Stomach (tissue), 4 donors: Measurements from ENCODE around the gene SGF29.
"Not testable (repeated sequence)": the region's sequence is repeated elsewhere in the genome, so short reads cannot be mapped to it uniquely, and the experiment has no call there.

ENCODE experiments used
- CTCF ChIP-seq, 7 experiments: fragments of 450-650 bp in 4 of 7; fragments of 200-600 bp in 3 of 7; sonication (generic) in 3 of 7; IDR thresholded peaks; one replicate each; pipeline ENCODE4 v1.5.1; 2016 to 2019; ENCODE audit warnings: antibody characterized with exemption in 7 of 7, control low read depth in 2 of 7, mild to moderate bottlenecking in 1 of 7
- EP300 ChIP-seq: sonication (generic); formaldehyde crosslinking; IDR thresholded peaks from one replicate; pipeline ENCODE4 v1.6.1; 2017; ENCODE audit warnings: antibody characterized with exemption
- POLR2A ChIP-seq, 4 donors: fragments of 450-650 bp; IDR thresholded peaks; one replicate each; pipeline ENCODE4 v1.6.1; 2016; ENCODE audit warnings: antibody characterized with exemption in 4 of 4, control low read depth in 2 of 4, mild to moderate bottlenecking in 1 of 4, moderate library complexity in 1 of 4

- TF ChIP-seq CTCF (IDR thresholded peaks at IDR 0.05); POLR2A (IDR thresholded peaks at IDR 0.05); EP300: not testable (repeated sequence)
Observed at GRCh38 chr16:28639959-28640358, 86.2 kb downstream of the SGF29 start.
